Measurements from ENCODE around the gene RAD51D.

RAD51D gene

DNA sequence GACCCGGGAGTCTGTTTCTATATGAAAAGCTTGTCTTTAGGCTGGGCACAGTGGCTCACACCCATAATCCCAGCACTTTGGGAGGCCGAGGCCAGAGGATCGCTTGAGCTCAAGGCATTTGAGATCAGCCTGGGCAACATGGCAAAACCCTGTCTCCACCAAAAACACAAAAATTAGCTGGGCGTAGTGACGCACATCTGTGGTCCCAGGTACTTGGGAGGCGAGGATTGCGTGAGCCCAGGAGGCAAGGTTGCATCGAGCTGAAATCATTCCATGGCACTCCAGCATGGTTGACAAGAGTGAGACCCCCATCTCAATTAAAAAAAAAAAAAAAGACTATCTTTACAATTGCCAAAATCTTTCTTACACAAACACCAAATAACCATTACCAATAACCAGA, 33.5 kb downstream of the RAD51D start:
- H3K36me3 ChIP-seq: no peaks in the 10 kb centered on the region
- H3K4me3 ChIP-seq: no peak overlapping the region
- H3K27ac ChIP-seq: no peak overlapping the region
- no peaks in the 10 kb centered on the region for H4K20me1 ChIP-seq
- peaks cover 32% of the 10 kb centered on the region for H3K4me1 ChIP-seq
- no peak for TF ChIP-seq Cebpa-rat (IDR thresholded peaks at IDR 0.05)
- no peak overlapping the region for H3K9ac ChIP-seq
- H3K9me3 ChIP-seq: no peaks in the 10 kb centered on the region
- H3K4me2 ChIP-seq: no peak overlapping the region
- peaks cover 5% of the 10 kb centered on the region; the same call in 1 of the 2 replicates for H3K27me3 ChIP-seq

DNA sequence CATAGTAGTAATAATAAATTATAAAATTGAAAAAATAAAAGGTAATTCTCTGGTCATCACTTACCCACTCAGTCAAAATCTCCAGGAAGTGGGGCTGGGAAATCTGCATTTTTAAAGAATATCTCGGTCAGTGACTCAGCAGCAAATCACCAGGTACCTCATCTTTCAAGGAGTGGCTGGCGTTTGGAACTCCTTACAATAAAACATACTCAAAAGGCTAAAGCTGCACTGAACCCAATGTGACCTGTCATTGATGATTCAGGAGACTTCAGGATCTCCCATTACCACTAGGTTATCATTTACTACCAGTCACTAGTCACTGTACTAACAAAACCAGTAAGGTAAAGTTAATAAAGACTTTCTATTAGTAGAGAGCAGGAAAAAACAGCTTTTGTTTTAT, 34.7 kb downstream of the RAD51D start:
- no peak for TF ChIP-seq Cebpa-rat (IDR thresholded peaks at IDR 0.05)
- no peak overlapping the region for H3K27ac ChIP-seq
- no peak overlapping the region for H3K4me3 ChIP-seq
- H3K36me3 ChIP-seq: no peaks in the 10 kb centered on the region
- no peaks in the 10 kb centered on the region for H3K9me3 ChIP-seq
- H3K4me1 ChIP-seq: peaks cover 40% of the 10 kb centered on the region
- H3K9ac ChIP-seq: no peak overlapping the region
- peaks cover 5% of the 10 kb centered on the region; the same call in 1 of the 2 replicates for H3K27me3 ChIP-seq
- no peak overlapping the region for H3K4me2 ChIP-seq
- no peaks in the 10 kb centered on the region for H4K20me1 ChIP-seq

GRCh38 chr17:35083071-35083470, 36.6 kb downstream of the RAD51D start:
- H3K36me3 ChIP-seq: no peaks in the 10 kb centered on the region
- no peak overlapping the region for H3K4me2 ChIP-seq
- H3K4me3 ChIP-seq: no peak overlapping the region
- TF ChIP-seq Cebpa-rat (IDR thresholded peaks at IDR 0.05): no peak
- H4K20me1 ChIP-seq: no peaks in the 10 kb centered on the region
- peaks cover 29% of the 10 kb centered on the region for H3K4me1 ChIP-seq
- no peak overlapping the region for H3K9ac ChIP-seq
- no peaks in the 10 kb centered on the region; the same call in 1 of the 2 replicates for H3K27me3 ChIP-seq
- no peak overlapping the region for H3K27ac ChIP-seq
- H3K9me3 ChIP-seq: no peaks in the 10 kb centered on the region

GRCh38 chr17:35082073-35082657, 37.5 kb downstream of the RAD51D start:
- no peak overlapping the region for H3K27ac ChIP-seq
- no peak overlapping the region for H3K9ac ChIP-seq
- no peak for TF ChIP-seq Cebpa-rat (IDR thresholded peaks at IDR 0.05)
- no peak overlapping the region for H3K4me3 ChIP-seq
- H3K4me1 ChIP-seq: peaks cover 20% of the 10 kb centered on the region
- H3K36me3 ChIP-seq: no peaks in the 10 kb centered on the region
- H3K4me2 ChIP-seq: no peak overlapping the region
- H4K20me1 ChIP-seq: no peaks in the 10 kb centered on the region
- H3K27me3 ChIP-seq: no peaks in the 10 kb centered on the region
- no peaks in the 10 kb centered on the region for H3K9me3 ChIP-seq

DNA sequence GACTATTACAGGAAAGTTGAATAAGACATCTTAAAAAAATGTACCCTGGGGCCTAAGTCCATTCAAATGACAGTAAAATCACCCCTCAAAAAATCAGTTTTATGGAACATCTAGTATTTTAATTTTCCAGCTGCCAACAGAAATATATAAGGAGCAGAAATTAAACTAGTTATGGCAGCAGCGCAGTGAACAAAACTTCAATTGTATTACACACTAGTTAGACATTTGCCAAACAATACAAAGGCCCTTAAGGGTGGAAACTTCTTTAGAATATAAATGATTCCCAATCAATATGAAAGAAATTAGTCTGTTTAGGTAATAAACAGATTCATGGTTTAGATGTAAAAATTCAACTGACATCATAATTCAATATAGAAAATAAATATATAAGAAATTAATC, 38.0 kb downstream of the RAD51D start:
- H3K27ac ChIP-seq: no peak overlapping the region
- no peak overlapping the region for H3K4me2 ChIP-seq

DNA sequence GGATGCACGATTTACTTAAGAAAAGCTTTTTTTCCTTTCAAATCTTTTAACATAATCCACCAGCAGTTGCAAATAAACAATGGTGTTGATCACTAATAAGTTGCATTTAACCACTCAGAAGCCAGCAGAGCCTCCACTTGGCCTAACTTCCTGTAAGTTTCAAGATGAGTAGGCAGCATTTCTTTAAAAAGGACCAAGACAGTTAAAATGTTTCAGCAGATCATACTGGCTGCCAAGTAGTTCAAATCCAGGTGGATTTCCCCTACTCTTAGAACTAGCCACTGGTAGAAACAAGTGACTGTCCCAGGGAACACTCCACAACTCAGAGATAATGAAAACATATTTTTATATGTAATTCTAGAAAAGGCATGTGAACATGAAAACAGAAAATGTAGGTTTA, 39.1 kb downstream of the RAD51D start:
- no peak for TF ChIP-seq Cebpa-rat (IDR thresholded peaks at IDR 0.05)
- Histone ChIP-seq H3K4me1 (peaks cover 16% of the 10 kb centered on the region), H3K4me3 (no peak overlapping the region), H3K4me2 (peak overlapping the region; percentile 39), H3K9me3 (no peaks in the 10 kb centered on the region), H3K9ac (0 out of 2 replicates have a peak overlapping the region, but pooled peaks have one; percentile 13), H3K27ac (peak overlapping the region; percentile 16; the same call in 1 of the 2 replicates), H3K36me3 (no peaks in the 10 kb centered on the region), H4K20me1 (no peaks in the 10 kb centered on the region), H3K27me3 (no peaks in the 10 kb centered on the region)

More for the DNA sequence above, 38.0 kb downstream of the RAD51D start:
- Histone ChIP-seq H3K27me3 (no peaks in the 10 kb centered on the region), H3K36me3 (no peaks in the 10 kb centered on the region), H3K9ac (no peak overlapping the region), H3K4me1 (peaks cover 16% of the 10 kb centered on the region), H4K20me1 (no peaks in the 10 kb centered on the region), H3K9me3 (no peaks in the 10 kb centered on the region), H3K4me3 (no peak overlapping the region)
- no peak for TF ChIP-seq Cebpa-rat (IDR thresholded peaks at IDR 0.05)

- Histone ChIP-seq H4K20me1 (0 out of 2 replicates have a peak, but pooled peaks cover 7% of the 10 kb centered on the region), H3K4me2 (peak overlapping the region; percentile 39), H3K27ac (no peak overlapping the region), H3K9me3 (no peaks in the 10 kb centered on the region), H3K4me1 (peaks cover 16% of the 10 kb centered on the region), H3K27me3 (no peaks in the 10 kb centered on the region), H3K9ac (no peak overlapping the region), H3K36me3 (no peaks in the 10 kb centered on the region), H3K4me3 (no peak overlapping the region)
- no peak for TF ChIP-seq Cebpa-rat (IDR thresholded peaks at IDR 0.05)
These were observed 39.9 kb downstream of the RAD51D start for GRCh38 chr17:35079547-35080423.

- no peaks in the 10 kb centered on the region for H3K36me3 ChIP-seq
- peaks cover 16% of the 10 kb centered on the region for H3K4me1 ChIP-seq
- no peaks in the 10 kb centered on the region for H3K9me3 ChIP-seq
- TF ChIP-seq Cebpa-rat (IDR thresholded peaks at IDR 0.05): no peak
- no peak overlapping the region for H3K27ac ChIP-seq
- H3K4me3 ChIP-seq: no peak overlapping the region
- H3K27me3 ChIP-seq: no peaks in the 10 kb centered on the region
- no peak overlapping the region for H3K4me2 ChIP-seq
- H3K9ac ChIP-seq: no peak overlapping the region
- peaks cover 15% of the 10 kb centered on the region; the same call in 1 of the 2 replicates for H4K20me1 ChIP-seq
These were observed 42.8 kb downstream of the RAD51D start for GRCh38 chr17:35076874-35077273.

DNA sequence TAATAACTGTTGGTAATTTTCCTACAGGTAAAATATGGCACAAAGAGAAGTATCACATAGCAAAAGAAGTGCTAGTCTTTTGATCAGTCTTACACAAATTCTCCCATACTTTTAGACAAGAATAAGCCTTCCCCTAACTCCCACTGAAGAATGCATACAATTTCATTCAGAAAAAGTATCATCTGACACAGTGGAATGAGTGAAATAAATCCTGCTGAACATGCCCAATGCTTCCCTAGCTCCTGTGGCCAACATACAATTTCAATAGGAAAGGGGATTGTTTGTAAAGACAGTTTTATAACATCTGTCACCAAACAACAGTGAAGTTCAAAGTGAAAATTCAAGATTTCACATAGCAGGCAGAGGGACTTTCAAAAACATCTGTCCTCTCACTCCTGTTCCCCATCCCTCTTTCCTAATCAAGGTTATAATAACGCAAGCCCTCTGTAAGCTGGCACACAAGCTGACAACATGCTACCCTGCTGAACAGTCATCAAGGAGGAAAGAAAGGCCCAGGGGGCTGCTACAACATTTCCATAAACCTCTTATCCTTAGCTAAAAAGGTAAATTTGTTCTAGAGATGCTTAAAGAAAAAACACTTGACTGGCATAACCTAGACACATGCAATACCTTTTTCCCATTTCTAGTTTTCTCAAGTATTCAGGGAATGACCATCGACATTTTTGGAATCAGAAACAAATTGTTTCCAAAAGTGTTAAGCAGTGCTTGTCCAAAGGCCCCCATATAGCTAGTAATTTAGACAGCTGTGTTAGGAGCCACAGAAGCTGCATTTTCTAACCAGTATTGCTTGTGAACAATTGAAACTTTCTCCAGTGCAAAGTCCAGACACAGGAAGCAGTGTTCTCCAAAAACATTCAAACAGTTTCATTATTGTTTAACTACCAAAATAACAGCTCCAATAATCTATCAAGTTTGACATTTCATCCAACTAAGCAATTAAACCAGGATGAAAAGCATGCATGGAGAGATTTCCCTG, 44.7 kb downstream of the RAD51D start:
- H3K4me2 ChIP-seq: no peak overlapping the region

More for the DNA sequence above, 44.7 kb downstream of the RAD51D start:
- Histone ChIP-seq H3K27me3 (no peaks in the 10 kb centered on the region), H3K9ac (no peak overlapping the region), H3K4me1 (peaks cover 4% of the 10 kb centered on the region), H4K20me1 (peaks cover 15% of the 10 kb centered on the region; the same call in 1 of the 2 replicates), H3K36me3 (no peaks in the 10 kb centered on the region), H3K27ac (no peak overlapping the region), H3K9me3 (no peaks in the 10 kb centered on the region), H3K4me3 (no peak overlapping the region)
- no peak for TF ChIP-seq Cebpa-rat (IDR thresholded peaks at IDR 0.05)
